CD4-positive, alpha-beta T cell treated with Interleukin-17A for 1 hour (primary cell): ENCODE data around the gene RARG.

Source experiments
- DNase-seq: peaks from one replicate; pipeline ENCODE4 v3.0.0-alpha.2; 2020

Gene RARG

GRCh38 chr12:53222806-53223261 lies 9.2 kb downstream of the RARG start:
- no peak for DNase-seq

DNA sequence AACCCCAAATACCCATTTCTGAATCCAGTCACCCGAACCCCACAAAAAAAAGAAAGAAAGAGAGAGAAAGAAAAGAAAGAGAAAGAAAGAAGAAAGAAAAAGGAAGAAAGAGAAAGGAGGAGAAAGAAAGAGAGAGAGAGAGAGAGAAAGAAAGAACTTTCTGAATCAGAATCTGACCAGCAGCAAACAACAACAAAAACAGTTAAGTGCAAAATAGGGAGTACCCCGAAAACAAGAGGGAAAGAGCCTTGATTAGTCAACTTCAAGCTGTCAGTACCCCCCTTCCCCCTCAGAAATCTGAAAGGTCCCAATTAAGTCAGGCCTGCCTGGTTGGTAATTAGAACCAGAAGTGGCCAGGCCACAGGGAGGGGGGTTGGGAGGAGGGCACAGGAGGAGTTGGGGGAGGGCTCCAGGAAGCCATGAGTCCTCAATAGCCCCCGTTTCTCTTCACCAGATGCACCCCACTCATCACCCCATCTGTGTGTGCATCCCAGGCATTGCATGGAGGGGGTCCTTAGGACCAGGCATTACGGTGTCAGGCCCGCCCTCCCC lies 9.8 kb downstream of the RARG start:
- no peak for DNase-seq

DNA sequence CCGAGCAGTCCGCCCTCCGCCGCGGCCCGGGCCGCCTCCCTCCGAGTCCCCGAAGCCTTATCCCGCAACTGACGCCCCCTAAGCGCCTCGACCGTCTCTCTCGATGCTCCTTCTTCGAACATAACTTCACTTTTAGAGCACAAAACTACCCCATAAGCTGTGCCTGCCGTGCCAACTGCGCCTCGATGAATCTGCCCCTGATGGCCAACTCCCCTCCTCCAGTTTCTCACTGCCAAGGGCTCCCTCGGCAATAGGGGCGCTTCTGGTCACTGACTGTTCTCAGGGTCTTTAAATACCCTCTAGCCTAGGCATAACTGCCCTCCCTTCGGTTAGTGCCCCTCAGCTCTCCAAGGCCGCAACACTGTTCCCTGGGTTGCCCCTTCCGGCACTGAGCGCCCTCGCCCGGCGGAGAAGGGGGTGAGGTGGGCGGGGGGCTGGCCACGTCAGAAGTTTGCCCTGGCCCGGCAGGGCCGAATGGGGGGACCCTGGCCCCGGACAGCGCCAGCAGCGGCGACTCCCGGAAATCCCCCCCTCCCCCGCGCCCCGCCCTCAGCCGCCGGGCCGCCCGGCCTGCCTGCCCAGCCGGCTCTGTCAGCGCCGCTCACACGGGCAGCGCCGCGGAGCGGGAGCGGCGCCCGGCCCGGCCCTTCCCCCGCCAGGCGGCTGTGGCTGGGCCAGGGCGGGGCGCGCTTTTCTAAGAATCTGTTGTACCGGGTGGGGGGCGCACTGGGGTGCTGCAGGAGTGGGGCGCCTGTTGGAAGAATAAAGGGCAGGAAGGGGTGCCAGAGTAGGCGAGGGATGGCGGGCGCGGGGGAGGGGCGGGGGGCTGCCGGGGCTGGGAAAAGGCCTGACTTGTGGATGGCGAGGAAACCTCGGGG lies 10.6 kb downstream of the RARG start:
- DNase-seq = peak; percentile 64

- peak; percentile 84 for DNase-seq
Observed at GRCh38 chr12:53220694-53221202, 11.3 kb downstream of the RARG start.

DNA sequence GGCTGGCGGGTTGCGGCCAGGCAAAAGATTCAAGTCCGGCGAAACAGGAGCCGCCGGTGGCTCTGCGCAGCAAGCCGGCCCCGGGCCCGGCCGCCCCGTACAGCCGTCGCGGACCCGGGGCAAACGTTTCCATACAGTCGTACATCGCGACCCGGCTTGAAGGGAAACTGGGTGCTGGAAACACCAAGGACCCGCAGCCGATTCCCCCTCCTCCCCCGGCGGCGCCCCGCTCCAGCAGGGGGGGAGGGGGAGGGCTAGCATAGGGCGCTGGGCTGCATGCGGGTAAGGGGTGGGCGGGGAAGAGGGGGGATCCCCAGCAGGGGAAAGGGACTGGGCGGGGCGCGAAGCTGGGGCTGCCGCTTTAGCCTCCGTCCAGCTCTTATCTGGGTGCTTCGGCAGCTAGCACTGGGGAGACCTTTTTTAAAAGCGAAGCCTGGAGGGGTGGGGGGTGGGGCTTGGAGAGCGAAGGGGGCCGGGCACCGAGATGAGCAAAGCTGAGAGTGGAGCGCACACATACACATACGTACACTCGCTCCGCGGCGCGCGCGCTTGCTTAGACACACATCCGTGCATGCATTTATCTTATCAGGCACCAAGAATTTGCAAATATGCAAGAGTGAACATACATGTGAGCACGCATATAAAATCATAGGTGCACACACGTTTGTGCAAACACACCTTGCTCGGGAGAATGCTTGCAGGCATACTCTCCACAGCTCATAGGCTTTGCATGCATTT lies 11.9 kb downstream of the RARG start:
- peak; percentile 79 for DNase-seq

DNA sequence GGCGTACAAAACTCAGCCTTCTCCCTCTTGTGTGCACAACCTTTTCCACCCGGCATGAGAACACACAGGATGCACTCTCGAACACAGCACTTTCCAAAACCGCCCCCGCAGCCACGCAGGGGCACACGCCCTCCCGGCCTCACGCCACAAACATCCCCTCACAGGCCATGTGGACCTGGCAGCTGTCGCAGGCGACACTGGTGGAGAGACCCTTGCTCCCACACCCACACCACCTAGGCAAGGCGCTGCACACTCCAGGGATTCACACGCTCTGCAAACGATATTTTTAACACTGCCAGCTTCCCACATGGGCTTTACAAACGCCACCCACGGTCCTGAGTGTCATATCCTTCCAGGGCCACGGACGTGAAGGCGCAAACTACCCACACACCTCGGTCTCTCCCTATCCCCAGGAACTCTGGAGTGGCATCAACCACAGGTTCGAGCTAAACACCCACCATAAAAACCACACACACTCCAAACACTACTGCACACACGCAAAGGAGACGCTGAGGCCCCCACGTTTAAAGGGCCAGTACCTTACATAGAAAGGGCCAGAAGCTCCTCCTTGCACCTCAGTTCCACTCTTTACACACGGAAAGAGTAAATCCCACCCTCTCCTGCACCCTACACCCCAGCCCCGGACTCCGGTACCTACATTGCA lies 12.6 kb downstream of the RARG start:
- DNase-seq = peak; percentile 51

DNA sequence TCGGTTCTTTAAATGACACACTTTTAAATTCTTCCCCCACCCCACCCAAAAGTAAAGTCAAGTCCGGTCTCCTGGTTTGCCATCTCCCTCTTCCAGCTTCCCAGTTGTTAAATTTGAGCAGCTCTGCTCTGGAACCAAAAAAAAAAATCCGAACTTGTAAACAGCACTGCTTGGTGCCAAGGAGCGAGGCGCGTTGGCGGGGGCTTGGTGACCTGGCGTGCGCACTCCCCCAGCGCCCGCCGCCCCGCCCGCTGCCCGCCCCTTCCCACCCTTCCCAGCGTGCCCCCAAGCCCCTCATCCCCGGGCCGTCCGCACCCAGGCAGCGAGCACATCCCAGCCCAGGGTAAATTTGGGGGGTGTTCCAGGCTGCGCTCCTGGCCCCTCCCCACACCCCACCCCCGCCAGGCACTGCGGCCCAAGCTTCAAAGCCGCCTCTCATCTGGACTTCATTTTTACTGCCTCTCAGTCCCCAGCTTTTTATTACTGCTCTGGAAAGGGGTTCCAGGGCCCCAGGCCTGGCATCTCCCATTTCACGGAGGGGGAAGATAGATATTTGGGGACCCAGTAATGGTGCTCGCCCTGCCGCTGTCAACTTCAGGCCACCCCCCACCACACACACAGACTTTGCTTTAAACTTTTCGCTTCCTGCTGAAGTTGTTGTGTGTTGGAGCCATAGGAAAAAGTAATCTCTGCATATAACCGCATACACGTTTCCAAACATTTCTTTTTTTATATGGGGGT lies 13.3 kb downstream of the RARG start:
- no peak for DNase-seq

- DNase-seq = no peak
Observed at GRCh38 chr12:53217931-53218307, 14.1 kb downstream of the RARG start.

- DNase-seq = peak; percentile 57
Observed at GRCh38 chr12:53217051-53217930, 14.7 kb downstream of the RARG start.

GRCh38 chr12:53215497-53215896 lies 16.5 kb downstream of the RARG start:
- no peak for DNase-seq

- DNase-seq = no peak
Observed at GRCh38 chr12:53214687-53215455, 17.1 kb downstream of the RARG start.

- no peak for DNase-seq
Observed at GRCh38 chr12:53214221-53214620, 17.8 kb downstream of the RARG start.

DNA sequence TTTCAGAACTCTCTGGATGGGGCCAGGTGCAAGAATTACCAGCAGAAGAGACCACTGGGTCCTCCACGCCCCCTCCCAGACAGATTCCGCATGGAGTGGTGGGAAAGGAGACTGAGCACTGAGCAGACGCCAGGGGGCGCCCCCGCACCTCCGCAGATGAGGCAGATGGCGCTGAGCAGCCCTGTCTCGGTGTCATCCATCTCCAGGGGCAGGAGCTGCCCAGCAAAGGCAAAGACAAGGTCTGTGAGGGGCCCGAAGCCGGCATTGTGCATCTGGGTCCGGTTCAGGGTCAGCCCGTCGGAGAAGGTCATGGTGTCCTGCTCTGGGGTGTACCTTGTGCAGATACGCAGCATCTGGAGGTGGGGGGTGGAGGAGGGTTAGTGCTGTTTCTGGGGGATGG lies 18.7 kb downstream of the RARG start:
- DNase-seq = peak; percentile 84

- DNase-seq = no peak
Observed at GRCh38 chr12:53212931-53213330, 19.1 kb downstream of the RARG start.

- no peak for DNase-seq
Observed at GRCh38 chr12:53211476-53212381, 20.3 kb downstream of the RARG start.

DNA sequence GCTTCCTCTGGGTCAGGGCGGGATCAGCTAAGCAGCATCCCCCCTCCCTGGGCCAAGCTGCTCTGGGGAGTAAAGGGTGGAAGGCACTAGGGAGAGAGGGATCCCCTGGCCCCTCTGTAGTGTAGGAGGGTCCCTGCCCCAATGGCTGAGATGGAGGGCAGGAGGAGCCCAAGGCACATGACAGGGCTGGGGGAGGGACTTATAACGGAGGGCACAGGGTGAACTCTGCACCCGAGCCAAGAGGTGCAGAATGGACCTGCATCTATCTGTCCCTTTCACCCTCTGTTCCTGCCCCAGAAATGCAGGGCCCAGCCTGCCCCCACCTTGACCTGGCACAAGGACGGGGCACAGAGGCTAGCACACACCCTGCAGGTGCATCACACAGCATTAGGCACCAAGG lies 21.2 kb downstream of the RARG start:
- DNase-seq = no peak

GRCh38 chr12:53208877-53209463 lies 23.0 kb downstream of the RARG start:
- DNase-seq = peak; percentile 60

- DNase-seq = no peak
Observed at GRCh38 chr12:53208435-53208834, 23.6 kb downstream of the RARG start.

DNA sequence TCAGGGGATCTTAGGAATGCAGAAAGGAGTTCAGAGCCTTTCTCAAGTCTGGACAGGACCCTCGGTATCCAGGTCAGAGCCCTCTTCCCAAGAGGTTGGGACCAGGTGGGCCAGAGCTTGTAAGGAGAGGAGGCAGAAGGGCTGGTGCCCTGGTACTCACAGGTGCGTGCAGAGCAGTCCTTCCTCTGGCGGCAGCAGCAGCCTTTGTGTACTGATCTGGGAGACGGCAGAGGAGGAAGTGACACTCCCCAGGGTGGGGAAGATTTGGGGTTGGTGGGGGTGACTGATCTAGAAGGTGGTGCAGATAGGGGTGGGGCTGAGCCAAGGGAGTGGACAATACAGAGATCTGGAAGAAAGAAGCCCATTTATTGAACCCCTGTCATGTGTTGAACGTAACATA lies 25.0 kb downstream of the RARG start, which contains the start of gene ITGB7:
Gene ITGB7 (minus strand): TSS at position 210 of the 400 bp plus-strand sequence. CDS start 6,808 bp downstream, outside the sequence.
- DNase-seq = peak; percentile 79
